GM12878 (cell line): ENCODE results near the gene TMEM45B. TPM values are rescaled to one million over a fixed set of nuclear protein-coding genes. Genes with fewer than 3 reads are reported as not detected.

Experiments used
- BACH1 ChIP-seq: fragments of 450-650 bp; IDR thresholded peaks from 2 replicates; pipeline ENCODE4 v1.6.1; 2017; ENCODE audit warnings: mild to moderate bottlenecking, borderline replicate concordance
- DPF2 ChIP-seq: fragments of 450-650 bp; IDR thresholded peaks from 2 replicates; pipeline ENCODE4 v1.6.1; 2017; ENCODE audit warnings: mild to moderate bottlenecking
- GATAD2B ChIP-seq: fragments of 450-650 bp; conservative IDR thresholded peaks from 2 replicates; pipeline ENCODE4 v1.6.1; 2017; ENCODE audit warnings: low read depth, mild to moderate bottlenecking, moderate library complexity
- MEF2B ChIP-seq: fragments of 450-650 bp; IDR thresholded peaks from 2 replicates; pipeline ENCODE4 v1.6.1; 2018; ENCODE audit warnings: mild to moderate bottlenecking, moderate library complexity; ENCODE audit not compliant: partially characterized antibody, poor library complexity, severe bottlenecking
- PKNOX1 ChIP-seq: fragments of 450-650 bp; IDR thresholded peaks from 2 replicates; pipeline ENCODE4 v1.6.1; 2016; ENCODE audit warnings: mild to moderate bottlenecking
- POU2F2 ChIP-seq: IDR thresholded peaks from 3 replicates; pipeline ENCODE4 v1.6.1; 2011; ENCODE audit warnings: low read depth, mild to moderate bottlenecking, low read length, borderline replicate concordance
- RUNX3 ChIP-seq: IDR thresholded peaks from 2 replicates; pipeline ENCODE4 v1.6.1; 2012; ENCODE audit warnings: low read length, inconsistent platforms
- ZBTB40 ChIP-seq: fragments of 450-650 bp; IDR thresholded peaks from 2 replicates; pipeline ENCODE4 v1.6.1; 2016; ENCODE audit warnings: mild to moderate bottlenecking, moderate library complexity, borderline replicate concordance
- polyA plus RNA-seq, 11 experiments: library from polyadenylated mRNA; depleted of rRNA in 4 of 11; unstranded in 6 of 11; stranded (reverse) in 5 of 11; fragments of >200 nt; fragmentation: Nextera tagmentation in 4 of 11; fragmentation: Illumina TruSeq in 1 of 11; extraction: Ambion mirVana in 4 of 11; extraction: Trizol in 1 of 11; gene quantifications; 1 replicate in 1 of 11; 2 replicates in 10 of 11; pipeline versions ENCODE4 v1.2.1 to v1.2.3, GENCODE V29; 2011 to 2016; ENCODE audit warnings: inconsistent platforms in 2 of 11, missing spikeins in 2 of 11, low read depth in 1 of 11
- total RNA-seq, 4 experiments: library from RNA; depleted of rRNA in 3 of 4; stranded (reverse); fragments of >200 nt in 3 of 4; fragmentation: Illumina TruSeq in 1 of 4; extraction: Trizol in 1 of 4; gene quantifications; 2 replicates each; pipeline versions ENCODE4 v1.2.1 to v1.2.3, GENCODE V29; 2013 to 2021

Gene TMEM45B
- total and polyA plus RNA-seq, 10 of the 15 experiments (the other 5 are each of a cell fraction or from before 2014, with no cell fraction given), result 0.05 to 0.13 TPM; not detected in 8

GRCh38 chr11:129895126-129896041 is 79.7 kb downstream of the TMEM45B start, which contains the start of gene NFRKB (continued):
- TF ChIP-seq ZBTB40, result no peak
- TF ChIP-seq RUNX3, result 0 out of 2 replicates have a peak, but pooled peaks have one; percentile 10
- 0 out of 2 replicates have a peak, but pooled peaks have one; percentile 10 for TF ChIP-seq PKNOX1
- TF ChIP-seq GATAD2B, result no peak
- peak; percentile 37; the same call in 1 of the 3 replicates for TF ChIP-seq POU2F2
- peak; percentile 42; the same call in 1 of the 2 replicates for TF ChIP-seq BACH1
- peak; percentile 38 for TF ChIP-seq MEF2B
- TF ChIP-seq DPF2, result 0 out of 2 replicates have a peak, but pooled peaks have one; percentile 35
